HCT116 (cell line): ENCODE measurements around the gene EEPD1.

Experiments
- JUND ChIP-seq: IDR thresholded peaks from 2 replicates; pipeline ENCODE4 v1.6.1; 2012
- POLR2AphosphoS5 ChIP-seq: IDR thresholded peaks from 2 replicates; pipeline ENCODE4 v1.6.1; 2011; ENCODE audit warnings: mild to moderate bottlenecking, low read depth, low read length, moderate library complexity
- SIN3A ChIP-seq: IDR thresholded peaks from 2 replicates; pipeline ENCODE4 v1.6.1; 2012; ENCODE audit warnings: low read depth
- ZNF274 ChIP-seq: fragments of 200-500 bp; sonication (Bioruptor generic); IDR thresholded peaks from 2 replicates; pipeline ENCODE4 v1.6.1; 2014; ENCODE audit warnings: mild to moderate bottlenecking, low read depth, low read length, inconsistent platforms
- TF ChIP-seq, protein P1 (sequence below), 3 experiments: fragments of 200-600 bp in 1 of 3; sonication (generic) in 1 of 3; IDR thresholded peaks in 2 of 3; conservative IDR thresholded peaks in 1 of 3; 2 replicates each; pipeline ENCODE4 v1.5.1; 2012 to 2017; ENCODE audit warnings: low read depth in 2 of 3, low read length in 2 of 3, antibody characterized with exemption in 1 of 3, borderline replicate concordance in 1 of 3, control low read depth in 1 of 3, mild to moderate bottlenecking in 1 of 3, mixed read lengths in 1 of 3, mixed run types in 1 of 3, moderate library complexity in 1 of 3; ENCODE audit not compliant: insufficient read depth in 1 of 3

DNA sequence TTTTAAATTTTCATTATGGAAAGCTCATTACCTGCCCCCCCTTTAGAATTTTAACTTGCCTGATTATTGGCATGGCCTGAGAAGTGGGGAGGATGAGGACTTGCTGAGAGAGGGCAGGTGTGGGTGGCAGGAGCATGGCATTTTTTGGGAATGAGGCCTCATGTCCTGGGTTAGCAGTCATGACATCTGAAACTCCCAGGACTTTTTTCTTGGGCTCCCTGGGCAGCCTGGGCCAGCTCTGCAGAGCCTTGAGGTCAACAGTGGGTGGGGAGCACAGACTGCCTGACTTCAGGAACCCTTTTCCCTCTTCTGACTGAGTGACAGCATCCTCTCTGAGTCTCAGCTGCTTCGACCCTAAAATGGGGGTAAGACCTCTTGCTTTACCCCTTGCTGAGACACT, 46.3 kb downstream of the EEPD1 start:
- TF ChIP-seq JUND (no peak), POLR2AphosphoS5 (no peak), SIN3A (no peak), ZNF274 (no peak)
- TF ChIP-seq, protein P1, sequence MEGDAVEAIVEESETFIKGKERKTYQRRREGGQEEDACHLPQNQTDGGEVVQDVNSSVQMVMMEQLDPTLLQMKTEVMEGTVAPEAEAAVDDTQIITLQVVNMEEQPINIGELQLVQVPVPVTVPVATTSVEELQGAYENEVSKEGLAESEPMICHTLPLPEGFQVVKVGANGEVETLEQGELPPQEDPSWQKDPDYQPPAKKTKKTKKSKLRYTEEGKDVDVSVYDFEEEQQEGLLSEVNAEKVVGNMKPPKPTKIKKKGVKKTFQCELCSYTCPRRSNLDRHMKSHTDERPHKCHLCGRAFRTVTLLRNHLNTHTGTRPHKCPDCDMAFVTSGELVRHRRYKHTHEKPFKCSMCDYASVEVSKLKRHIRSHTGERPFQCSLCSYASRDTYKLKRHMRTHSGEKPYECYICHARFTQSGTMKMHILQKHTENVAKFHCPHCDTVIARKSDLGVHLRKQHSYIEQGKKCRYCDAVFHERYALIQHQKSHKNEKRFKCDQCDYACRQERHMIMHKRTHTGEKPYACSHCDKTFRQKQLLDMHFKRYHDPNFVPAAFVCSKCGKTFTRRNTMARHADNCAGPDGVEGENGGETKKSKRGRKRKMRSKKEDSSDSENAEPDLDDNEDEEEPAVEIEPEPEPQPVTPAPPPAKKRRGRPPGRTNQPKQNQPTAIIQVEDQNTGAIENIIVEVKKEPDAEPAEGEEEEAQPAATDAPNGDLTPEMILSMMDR (IDR thresholded peaks at IDR 0.05 in 2 of 3, conservative IDR thresholded peaks at IDR 0.05 in 1 of 3; ENCODE audit: borderline replicate concordance in 1 of 3, insufficient read depth in 1 of 3, low read depth in 2 of 3, low read length in 2 of 3): no peak
